GM21423 (cell line): Measurements from ENCODE around the gene CAPN10.

Experiments
- ATAC-seq: cut with Tn5 transposase; IDR thresholded peaks from one replicate; pipeline ENCODE4 v1.9.1; 2021; ENCODE audit warnings: mild to moderate bottlenecking, moderate library complexity; ENCODE audit not compliant: unreplicated experiment

CAPN10 gene

GRCh38 chr2:240588669-240589068, 2.1 kb downstream of the CAPN10 start:
- ATAC-seq: no peak

- no peak for ATAC-seq
Measured at GRCh38 chr2:240589375-240589774, 2.8 kb downstream of the CAPN10 start.

- ATAC-seq: no peak
Measured at GRCh38 chr2:240589850-240590525, 3.5 kb downstream of the CAPN10 start.

GRCh38 chr2:240590681-240591111, 4.2 kb downstream of the CAPN10 start:
- ATAC-seq: no peak

GRCh38 chr2:240591226-240591625, 4.7 kb downstream of the CAPN10 start:
- ATAC-seq: no peak

- ATAC-seq: no peak
Measured at GRCh38 chr2:240591784-240592183, 5.2 kb downstream of the CAPN10 start.

- ATAC-seq: no peak
Measured at GRCh38 chr2:240593026-240593702, 6.6 kb downstream of the CAPN10 start.

- ATAC-seq: no peak
Measured at GRCh38 chr2:240593703-240594451, 7.3 kb downstream of the CAPN10 start.

GRCh38 chr2:240594511-240595380, 8.2 kb downstream of the CAPN10 start:
- no peak for ATAC-seq

- ATAC-seq: no peak
Measured at GRCh38 chr2:240595381-240596079, 9.0 kb downstream of the CAPN10 start.

- ATAC-seq: no peak
Measured at GRCh38 chr2:240596080-240596460, 9.5 kb downstream of the CAPN10 start.

- no peak for ATAC-seq
Measured at GRCh38 chr2:240596491-240596931, 10.0 kb downstream of the CAPN10 start.

- no peak for ATAC-seq
Measured at GRCh38 chr2:240597054-240597418, 10.5 kb downstream of the CAPN10 start.

GRCh38 chr2:240597419-240598181, 11.1 kb downstream of the CAPN10 start:
- ATAC-seq: no peak

- ATAC-seq: no peak
Measured at GRCh38 chr2:240598311-240598911, 11.9 kb downstream of the CAPN10 start.

- ATAC-seq: no peak
Measured at GRCh38 chr2:240599141-240599583, 12.6 kb downstream of the CAPN10 start.

- no peak for ATAC-seq
Measured at GRCh38 chr2:240600451-240600961, 14.0 kb downstream of the CAPN10 start.

GRCh38 chr2:240601061-240601830, 14.7 kb downstream of the CAPN10 start:
- no peak for ATAC-seq
